Right atrium auricular region (tissue), 2 donors: ENCODE measurements around the gene EPHB2. TPM values are rescaled to one million over a fixed set of nuclear protein-coding genes. Genes with fewer than 3 reads are reported as not detected.

Experiments
- DNase-seq: peaks from one replicate; pipeline ENCODE4 v3.0.0-alpha.2; 2019; ENCODE audit warnings: low spot score
- H3K27ac ChIP-seq, 2 donors: fragments of 200-600 bp; sonication (generic); 1 replicate in 1 of 2; 2 replicates in 1 of 2; pipeline ENCODE4 v1.5.1; 2016 to 2019
- H3K27me3 ChIP-seq, 2 donors: fragments of 200-600 bp; sonication (generic); one replicate each; pipeline versions ENCODE4 v1.5.1 to v1.6.0; 2017 to 2019
- H3K36me3 ChIP-seq: fragments of 200-600 bp; sonication (generic); one replicate; pipeline ENCODE4 v1.5.1; 2016
- H3K4me1 ChIP-seq, 2 donors: fragments of 200-600 bp; sonication (generic); one replicate each; pipeline versions ENCODE4 v1.5.1 to v1.6.0; 2017 to 2019
- H3K4me3 ChIP-seq, 2 donors: fragments of 200-600 bp; sonication (generic); 1 replicate in 1 of 2; 2 replicates in 1 of 2; pipeline ENCODE4 v1.5.1; 2017 to 2019; ENCODE audit warnings: mild to moderate bottlenecking in 1 of 2, moderate library complexity in 1 of 2
- H3K9me3 ChIP-seq, 2 donors: fragments of 200-600 bp; sonication (generic); one replicate each; pipeline ENCODE4 v1.5.1; 2019
- CTCF ChIP-seq, 2 donors: fragments of 200-600 bp; sonication (generic); IDR thresholded peaks; one replicate each; pipeline ENCODE4 v1.5.1; 2019; ENCODE audit warnings: antibody characterized with exemption in 2 of 2
- total RNA-seq, 2 donors: library from RNA; depleted of rRNA; stranded (reverse); fragments of >200 nt; gene quantifications; one replicate each; pipeline ENCODE4 v1.1.0, GENCODE V29; 2016

The EPHB2 gene
- total RNA-seq, 2 donors from 2014 or later = 1.8 to 2.6 TPM

- no peak overlapping the region for H3K27ac ChIP-seq
- no peak for TF ChIP-seq CTCF (IDR thresholded peaks at IDR 0.05)
Observed at GRCh38 chr1:22809783-22810182, 99.1 kb downstream of the EPHB2 start.

GRCh38 chr1:22810378-22810777, 99.7 kb downstream of the EPHB2 start:
- no peak for DNase-seq
- no peak for TF ChIP-seq CTCF (IDR thresholded peaks at IDR 0.05)
- H3K4me1 ChIP-seq = peaks cover 0 to 9% of the 10 kb centered on the region in 2 donors
- H3K36me3 ChIP-seq = no peaks in the 10 kb centered on the region
- H3K4me3 ChIP-seq = no peak overlapping the region
- no peaks in the 10 kb centered on the region for H3K27me3 ChIP-seq
- no peaks in the 10 kb centered on the region for H3K9me3 ChIP-seq
- H3K27ac ChIP-seq = no peak overlapping the region

More at GRCh38 chr1:22809783-22810182, 99.1 kb downstream of the EPHB2 start:
- Histone ChIP-seq H3K4me1 (peaks cover 0 to 9% of the 10 kb centered on the region in 2 donors), H3K36me3 (no peaks in the 10 kb centered on the region), H3K4me3 (no peak overlapping the region), H3K9me3 (no peaks in the 10 kb centered on the region), H3K27me3 (no peaks in the 10 kb centered on the region)
- no peak for DNase-seq

GRCh38 chr1:22812092-22812880, 101.6 kb downstream of the EPHB2 start:
- no peak for TF ChIP-seq CTCF (IDR thresholded peaks at IDR 0.05)
- Histone ChIP-seq H3K9me3 (no peaks in the 10 kb centered on the region), H3K27me3 (no peaks in the 10 kb centered on the region), H3K36me3 (no peaks in the 10 kb centered on the region), H3K27ac (no peak overlapping the region), H3K4me3 (no peak overlapping the region), H3K4me1 (peaks cover 0 to 9% of the 10 kb centered on the region in 2 donors)
- no peak for DNase-seq

- Histone ChIP-seq H3K27me3 (no peaks in the 10 kb centered on the region), H3K27ac (no peak overlapping the region), H3K4me1 (peaks cover 0 to 9% of the 10 kb centered on the region in 2 donors), H3K4me3 (no peak overlapping the region), H3K36me3 (no peaks in the 10 kb centered on the region), H3K9me3 (no peaks in the 10 kb centered on the region)
- TF ChIP-seq CTCF (IDR thresholded peaks at IDR 0.05) = no peak
- DNase-seq = no peak
Observed at GRCh38 chr1:22812993-22813790, 102.6 kb downstream of the EPHB2 start.

- Histone ChIP-seq H3K4me1 (no peaks in the 10 kb centered on the region), H3K36me3 (no peaks in the 10 kb centered on the region), H3K9me3 (no peaks in the 10 kb centered on the region), H3K27ac (no peak overlapping the region), H3K27me3 (no peaks in the 10 kb centered on the region), H3K4me3 (no peak overlapping the region)
- TF ChIP-seq CTCF (IDR thresholded peaks at IDR 0.05) = no peak
- DNase-seq = no peak
Observed at GRCh38 chr1:22814176-22815042, 103.8 kb downstream of the EPHB2 start.
